OCI-LY3 (cell line): ENCODE data around the gene ETV7.
A peak's percentile ranks its signal among the peaks of the same experiment; 100 is the strongest.
"Not testable (repeated sequence)": the region's sequence is repeated elsewhere in the genome, so short reads cannot be mapped to it uniquely, and the experiment has no call there.

Source experiments
- H2AFZ ChIP-seq: fragments of 200-600, 300-600 bp; shearing (Covaris generic); 2 replicates; pipeline ENCODE4 v1.6.0; 2014; ENCODE audit warnings: antibody characterized with exemption, low read depth, low read length
- H3K27ac ChIP-seq: fragments of 200-600, 300-600 bp; sonication (generic); 2 replicates; pipeline ENCODE4 v1.5.1; 2014; ENCODE audit warnings: mild to moderate bottlenecking, low read length, moderate library complexity, mixed read lengths
- H3K27me3 ChIP-seq: fragments of 200-600, 300-600 bp; sonication (generic); 2 replicates; pipeline ENCODE4 v1.6.1; 2014; ENCODE audit warnings: low read depth, low read length, mixed read lengths
- H3K36me3 ChIP-seq: fragments of 200-600, 300-600 bp; sonication (generic); replicated peaks from 2 replicates; pipeline ENCODE3; 2014; ENCODE audit warnings: low read depth, low read length, mixed read lengths
- H3K4me1 ChIP-seq: fragments of 300-600, 200-600 bp; sonication (generic); 2 replicates; pipeline ENCODE4 v1.6.1; 2014; ENCODE audit warnings: low read length, mixed read lengths
- H3K4me2 ChIP-seq: fragments of 200-600, 300-600 bp; sonication (generic); 2 replicates; pipeline ENCODE4 v1.6.1; 2014; ENCODE audit warnings: low read length, mixed read lengths
- H3K4me3 ChIP-seq: fragments of 300-600, 200-600 bp; sonication (generic); 2 replicates; pipeline ENCODE4 v1.5.1; 2014; ENCODE audit warnings: antibody characterized with exemption, mild to moderate bottlenecking, low read length, moderate library complexity
- H3K79me2 ChIP-seq: fragments of 300-600, 200-600 bp; shearing (Covaris generic); 2 replicates; pipeline ENCODE4 v1.6.1; 2014; ENCODE audit warnings: mild to moderate bottlenecking, low read length, mixed read lengths
- H3K9ac ChIP-seq: fragments of 300-600, 200-600 bp; shearing (Covaris generic); 2 replicates; pipeline ENCODE4 v1.6.0; 2014; ENCODE audit warnings: mild to moderate bottlenecking, low read length, moderate library complexity
- H3K9me3 ChIP-seq: fragments of 200-600, 300-600 bp; shearing (Covaris generic); 2 replicates; pipeline ENCODE4 v1.6.1; 2014; ENCODE audit warnings: low read length, mixed read lengths; ENCODE audit not compliant: insufficient read depth
- H4K20me1 ChIP-seq: fragments of 200-600, 300-600 bp; sonication (generic); 2 replicates; pipeline ENCODE4 v1.6.1; 2016; ENCODE audit warnings: low read length, mixed read lengths; ENCODE audit not compliant: insufficient read depth
- CTCF ChIP-seq: fragments of 200-600, 300-600 bp; sonication (generic); IDR thresholded peaks from 2 replicates; pipeline ENCODE4 v1.5.1; 2014; ENCODE audit warnings: antibody characterized with exemption, low read length, low read depth
- EZH2phosphoT487 ChIP-seq: fragments of 200-600 bp; shearing (Covaris generic); IDR thresholded peaks from 2 replicates; pipeline ENCODE4 v1.6.1; 2018; ENCODE audit warnings: antibody characterized with exemption, mixed run types, low read depth

Gene ETV7

GRCh38 chr6:36343109-36343680 lies 44.3 kb downstream of the ETV7 start:
- Histone ChIP-seq H2AFZ (no peak overlapping the region), H3K79me2 (no peaks in the 10 kb centered on the region), H3K9me3 (no peaks in the 10 kb centered on the region), H3K4me1 (peaks cover 27% of the 10 kb centered on the region), H3K4me3 (no peak overlapping the region), H3K27ac (no peak overlapping the region), H3K36me3 (no peaks in the 10 kb centered on the region), H3K9ac (no peak overlapping the region), H3K27me3 (peaks cover 13% of the 10 kb centered on the region), H4K20me1 (no peaks in the 10 kb centered on the region), H3K4me2 (no peak overlapping the region)
- TF ChIP-seq EZH2phosphoT487: no peak
- TF ChIP-seq CTCF: no peak

GRCh38 chr6:36340618-36341454 lies 46.6 kb downstream of the ETV7 start:
- peak overlapping the region; percentile 83 for H3K4me2 ChIP-seq
- H3K9ac ChIP-seq: peak overlapping the region; percentile 22

GRCh38 chr6:36340306-36340617 lies 47.2 kb downstream of the ETV7 start:
- no peak overlapping the region for H3K9ac ChIP-seq
- H3K27me3 ChIP-seq: peaks cover 20% of the 10 kb centered on the region
- no peak for TF ChIP-seq CTCF
- no peak for TF ChIP-seq EZH2phosphoT487
- H3K27ac ChIP-seq: no peak overlapping the region
- H3K36me3 ChIP-seq: no peaks in the 10 kb centered on the region
- H3K4me3 ChIP-seq: no peak overlapping the region
- H4K20me1 ChIP-seq: no peaks in the 10 kb centered on the region
- no peaks in the 10 kb centered on the region for H3K9me3 ChIP-seq
- H3K4me1 ChIP-seq: peaks cover 44% of the 10 kb centered on the region
- H3K79me2 ChIP-seq: no peaks in the 10 kb centered on the region
- H2AFZ ChIP-seq: peak overlapping the region; percentile 61; the same call in 1 of the 2 replicates
- H3K4me2 ChIP-seq: peak overlapping the region; percentile 83; the same call in 1 of the 2 replicates

More at GRCh38 chr6:36340618-36341454, 46.6 kb downstream of the ETV7 start:
- Histone ChIP-seq H2AFZ (peak overlapping the region; percentile 61), H3K9me3 (no peaks in the 10 kb centered on the region), H3K4me3 (peak overlapping the region; percentile 67), H3K4me1 (peaks cover 44% of the 10 kb centered on the region), H3K79me2 (no peaks in the 10 kb centered on the region), H3K27ac (no peak overlapping the region), H4K20me1 (no peaks in the 10 kb centered on the region), H3K27me3 (peaks cover 14% of the 10 kb centered on the region), H3K36me3 (no peaks in the 10 kb centered on the region)
- TF ChIP-seq CTCF (peak; percentile 97), EZH2phosphoT487 (no peak)

- Histone ChIP-seq H3K4me1 (peaks cover 45% of the 10 kb centered on the region), H2AFZ (no peak overlapping the region), H3K4me2 (peak overlapping the region; percentile 1; the same call in 1 of the 2 replicates), H3K9me3 (no peaks in the 10 kb centered on the region), H3K79me2 (no peaks in the 10 kb centered on the region), H3K27me3 (peaks cover 31% of the 10 kb centered on the region), H3K9ac (no peak overlapping the region), H4K20me1 (no peaks in the 10 kb centered on the region), H3K36me3 (no peaks in the 10 kb centered on the region), H3K27ac (no peak overlapping the region), H3K4me3 (no peak overlapping the region)
- TF ChIP-seq EZH2phosphoT487 (no peak), CTCF (no peak)
Observed at GRCh38 chr6:36339146-36339545, 48.3 kb downstream of the ETV7 start.

- not testable (repeated sequence) for H3K9ac ChIP-seq, H3K4me2 ChIP-seq, H4K20me1 ChIP-seq, H3K9me3 ChIP-seq, H3K4me3 ChIP-seq, H3K79me2 ChIP-seq, H2AFZ ChIP-seq, H3K36me3 ChIP-seq, H3K27ac ChIP-seq
- peaks cover 40% of the 10 kb centered on the region for H3K27me3 ChIP-seq
- peaks cover 52% of the 10 kb centered on the region for H3K4me1 ChIP-seq
Observed at GRCh38 chr6:36338223-36338622, 49.2 kb downstream of the ETV7 start.
